ENCODE results near the gene ATP6V1B1. TPM values are rescaled to one million over a fixed set of nuclear protein-coding genes. Genes with fewer than 3 reads are reported as not detected.

ATP6V1B1 gene
- total and polyA plus RNA-seq, 2 of the 13 experiments (the other 11 are each of a cell fraction or from before 2014, with no cell fraction given), result 0.58 to 1.6 TPM

- in situ Hi-C loops (cut with HindIII; ENCODE audit: extremely low pct_ligation_motif_present, low pct_unique_long_range_greater_than_20kb), result no loop called here
- H3K4me3 ChIP-seq (replicated peaks in 1 of 3; ENCODE audit: insufficient read depth in 1 of 3, low read depth in 2 of 3, low read length in 3 of 3), result no peak overlapping the region
- ATAC-seq (no peak), FAIRE-seq (no peak), DNase-seq (ENCODE audit: low spot score) (no peak)
- H3K27me3 ChIP-seq (ENCODE audit: control insufficient read depth in 1 of 2, insufficient read depth in 2 of 2, low read length in 2 of 2), result peaks cover 1 to 6% of the 10 kb centered on the region in 2 experiments; a peak in 2 of 5 replicates
- TF ChIP-seq CHD2 (IDR thresholded peaks at IDR 0.05; ENCODE audit: low read depth, low read length) (no peak), CBX5 (CRISPR knock-in tag; IDR thresholded peaks at IDR 0.05; ENCODE audit: borderline replicate concordance) (no peak), ZNF484 (CRISPR knock-in tag; IDR thresholded peaks at IDR 0.05; ENCODE audit: borderline replicate concordance, low read depth) (no peak), ZNF792 (CRISPR knock-in tag; IDR thresholded peaks at IDR 0.05) (no peak), NFATC3 (CRISPR knock-in tag; IDR thresholded peaks at IDR 0.05) (no peak), SAFB2 (CRISPR knock-in tag; IDR thresholded peaks at IDR 0.05; ENCODE audit: borderline replicate concordance, low read depth) (no peak), ZNF629 (CRISPR knock-in tag; conservative IDR thresholded peaks at IDR 0.05) (no peak), ZNF740 (CRISPR knock-in tag; IDR thresholded peaks at IDR 0.05) (no peak), ISX (CRISPR knock-in tag; conservative IDR thresholded peaks at IDR 0.05) (no peak), PLRG1 (conservative IDR thresholded peaks at IDR 0.05) (no peak)
- TF ChIP-seq, protein P1, sequence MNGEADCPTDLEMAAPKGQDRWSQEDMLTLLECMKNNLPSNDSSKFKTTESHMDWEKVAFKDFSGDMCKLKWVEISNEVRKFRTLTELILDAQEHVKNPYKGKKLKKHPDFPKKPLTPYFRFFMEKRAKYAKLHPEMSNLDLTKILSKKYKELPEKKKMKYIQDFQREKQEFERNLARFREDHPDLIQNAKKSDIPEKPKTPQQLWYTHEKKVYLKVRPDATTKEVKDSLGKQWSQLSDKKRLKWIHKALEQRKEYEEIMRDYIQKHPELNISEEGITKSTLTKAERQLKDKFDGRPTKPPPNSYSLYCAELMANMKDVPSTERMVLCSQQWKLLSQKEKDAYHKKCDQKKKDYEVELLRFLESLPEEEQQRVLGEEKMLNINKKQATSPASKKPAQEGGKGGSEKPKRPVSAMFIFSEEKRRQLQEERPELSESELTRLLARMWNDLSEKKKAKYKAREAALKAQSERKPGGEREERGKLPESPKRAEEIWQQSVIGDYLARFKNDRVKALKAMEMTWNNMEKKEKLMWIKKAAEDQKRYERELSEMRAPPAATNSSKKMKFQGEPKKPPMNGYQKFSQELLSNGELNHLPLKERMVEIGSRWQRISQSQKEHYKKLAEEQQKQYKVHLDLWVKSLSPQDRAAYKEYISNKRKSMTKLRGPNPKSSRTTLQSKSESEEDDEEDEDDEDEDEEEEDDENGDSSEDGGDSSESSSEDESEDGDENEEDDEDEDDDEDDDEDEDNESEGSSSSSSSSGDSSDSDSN (CRISPR knock-in tag; IDR thresholded peaks at IDR 0.05), result no peak
- TF ChIP-seq, protein P2, sequence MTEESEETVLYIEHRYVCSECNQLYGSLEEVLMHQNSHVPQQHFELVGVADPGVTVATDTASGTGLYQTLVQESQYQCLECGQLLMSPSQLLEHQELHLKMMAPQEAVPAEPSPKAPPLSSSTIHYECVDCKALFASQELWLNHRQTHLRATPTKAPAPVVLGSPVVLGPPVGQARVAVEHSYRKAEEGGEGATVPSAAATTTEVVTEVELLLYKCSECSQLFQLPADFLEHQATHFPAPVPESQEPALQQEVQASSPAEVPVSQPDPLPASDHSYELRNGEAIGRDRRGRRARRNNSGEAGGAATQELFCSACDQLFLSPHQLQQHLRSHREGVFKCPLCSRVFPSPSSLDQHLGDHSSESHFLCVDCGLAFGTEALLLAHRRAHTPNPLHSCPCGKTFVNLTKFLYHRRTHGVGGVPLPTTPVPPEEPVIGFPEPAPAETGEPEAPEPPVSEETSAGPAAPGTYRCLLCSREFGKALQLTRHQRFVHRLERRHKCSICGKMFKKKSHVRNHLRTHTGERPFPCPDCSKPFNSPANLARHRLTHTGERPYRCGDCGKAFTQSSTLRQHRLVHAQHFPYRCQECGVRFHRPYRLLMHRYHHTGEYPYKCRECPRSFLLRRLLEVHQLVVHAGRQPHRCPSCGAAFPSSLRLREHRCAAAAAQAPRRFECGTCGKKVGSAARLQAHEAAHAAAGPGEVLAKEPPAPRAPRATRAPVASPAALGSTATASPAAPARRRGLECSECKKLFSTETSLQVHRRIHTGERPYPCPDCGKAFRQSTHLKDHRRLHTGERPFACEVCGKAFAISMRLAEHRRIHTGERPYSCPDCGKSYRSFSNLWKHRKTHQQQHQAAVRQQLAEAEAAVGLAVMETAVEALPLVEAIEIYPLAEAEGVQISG (CRISPR knock-in tag; IDR thresholded peaks at IDR 0.05), result no peak
- TF ChIP-seq, protein P3, sequence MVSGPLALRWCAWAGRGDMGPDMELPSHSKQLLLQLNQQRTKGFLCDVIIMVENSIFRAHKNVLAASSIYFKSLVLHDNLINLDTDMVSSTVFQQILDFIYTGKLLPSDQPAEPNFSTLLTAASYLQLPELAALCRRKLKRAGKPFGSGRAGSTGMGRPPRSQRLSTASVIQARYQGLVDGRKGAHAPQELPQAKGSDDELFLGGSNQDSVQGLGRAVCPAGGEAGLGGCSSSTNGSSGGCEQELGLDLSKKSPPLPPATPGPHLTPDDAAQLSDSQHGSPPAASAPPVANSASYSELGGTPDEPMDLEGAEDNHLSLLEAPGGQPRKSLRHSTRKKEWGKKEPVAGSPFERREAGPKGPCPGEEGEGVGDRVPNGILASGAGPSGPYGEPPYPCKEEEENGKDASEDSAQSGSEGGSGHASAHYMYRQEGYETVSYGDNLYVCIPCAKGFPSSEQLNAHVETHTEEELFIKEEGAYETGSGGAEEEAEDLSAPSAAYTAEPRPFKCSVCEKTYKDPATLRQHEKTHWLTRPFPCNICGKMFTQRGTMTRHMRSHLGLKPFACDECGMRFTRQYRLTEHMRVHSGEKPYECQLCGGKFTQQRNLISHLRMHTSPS (CRISPR knock-in tag; IDR thresholded peaks at IDR 0.05; ENCODE audit: low read depth), result no peak
- H4K20me1 ChIP-seq (ENCODE audit: insufficient read depth, low read length), result no peaks in the 10 kb centered on the region
- ChIA-PET CTCF (ENCODE audit: low intra/inter-chr PET ratio, low total read pairs) (no interaction called here), POLR2A (no interaction called here)
- intact Hi-C loops (cut with micrococcal nuclease; ENCODE audit: unreplicated experiment), result no loop called here
- WGBS (ENCODE audit: low lambda C conversion rate), result 61% methylated on average over 7 of the region's 7 CpGs
- H3K9ac ChIP-seq (ENCODE audit: insufficient read depth, low read depth, low read length), result no peak overlapping the region
- H2AFZ ChIP-seq (ENCODE audit: low read length), result no peak overlapping the region
- H3K36me3 ChIP-seq (replicated peaks in 1 of 2; ENCODE audit: control insufficient read depth in 1 of 2, insufficient read depth in 2 of 2, low read length in 2 of 2), result no peaks in the 10 kb centered on the region; a peak in 1 of 5 replicates
- no peaks in the 10 kb centered on the region for H3K9me3 ChIP-seq (ENCODE audit: low read length)
- H3K4me1 ChIP-seq (ENCODE audit: insufficient read depth, low read length), result peaks cover 13% of the 10 kb centered on the region
- BruUV-seq (replicated peaks), result no TSS peak
- H3K79me2 ChIP-seq (ENCODE audit: insufficient read depth, low read length), result no peaks in the 10 kb centered on the region
- H3K27ac ChIP-seq (ENCODE audit: extremely low read length, insufficient read depth, low read length), result no peak overlapping the region
- no peak overlapping the region for H3K4me2 ChIP-seq (ENCODE audit: low read depth, low read length)
Measured at GRCh38 chr2:70954886-70955285, 19.2 kb downstream of the ATP6V1B1 start.

Measured in HepG2 (cell line).